WTC11 (cell line): ENCODE data around the gene NUP50. TPM values are rescaled to one million over a fixed set of nuclear protein-coding genes. Genes with fewer than 3 reads are reported as not detected.

ENCODE experiments used
- ATAC-seq: fragments of 200-7000 bp; cut with Tn5 transposase; 2 replicates; pipeline ENCODE4 v1.10.0; 2021; ENCODE audit warnings: mild to moderate bottlenecking, moderate library complexity
- CTCF ChIA-PET: fragments of 300-600 bp; sonication (Branson Sonifier 250); formaldehyde crosslinking; loops from one replicate; lab custom pipeline; 2021; ENCODE audit warnings: antibody characterized with exemption; lab: Charles Lee
- POLR2A ChIA-PET: fragments of 350-600 bp; sonication (Branson Sonifier 250); formaldehyde crosslinking; loops from one replicate; lab custom pipeline; 2021; ENCODE audit warnings: antibody characterized with exemption; lab: Charles Lee
- DNase-seq: peaks from one replicate; pipeline ENCODE4 v3.0.0; 2021; ENCODE audit warnings: low spot score
- H3K27ac Mint-ChIP-seq: 2 replicates; pipeline ENCODE4 v1.8.0; 2021; ENCODE audit warnings: mixed read lengths
- H3K27me3 Mint-ChIP-seq: 2 replicates; pipeline ENCODE4 v1.8.0; 2021; ENCODE audit warnings: low read depth, mild to moderate bottlenecking, moderate library complexity, mixed read lengths
- H3K36me3 Mint-ChIP-seq: 2 replicates; pipeline ENCODE4 v1.8.0; 2021; ENCODE audit warnings: mixed read lengths
- H3K4me1 Mint-ChIP-seq: 2 replicates; pipeline ENCODE4 v1.8.0; 2022; ENCODE audit warnings: mixed read lengths
- H3K4me3 Mint-ChIP-seq: 2 replicates; pipeline ENCODE4 v1.8.0; 2021; ENCODE audit warnings: mild to moderate bottlenecking, moderate library complexity, mixed read lengths
- H3K9me3 Mint-ChIP-seq: 2 replicates; pipeline ENCODE4 v1.8.0; 2021; ENCODE audit warnings: mixed read lengths
- ATF6 ChIP-seq: sonication (generic); formaldehyde crosslinking; IDR thresholded peaks from 2 replicates; pipeline ENCODE4 v1.8.1; 2023; ENCODE audit warnings: mild to moderate bottlenecking, missing genetic modification reagents
- E2F1 ChIP-seq: sonication (generic); formaldehyde crosslinking; IDR thresholded peaks from 2 replicates; pipeline ENCODE4 v1.8.0; 2022; ENCODE audit warnings: mild to moderate bottlenecking, missing genetic modification reagents
- E2F4 ChIP-seq: sonication (generic); formaldehyde crosslinking; IDR thresholded peaks from 2 replicates; pipeline ENCODE4 v1.8.1; 2022; ENCODE audit warnings: low read depth, mild to moderate bottlenecking, moderate library complexity, missing genetic modification reagents, borderline replicate concordance
- EMX1 ChIP-seq: fragments of 250-450 bp; sonication (Bioruptor Pico); IDR thresholded peaks from 2 replicates; pipeline ENCODE4 v1.8.0; 2021; ENCODE audit warnings: mild to moderate bottlenecking
- ERG ChIP-seq: fragments of 250-450 bp; sonication (Bioruptor Pico); IDR thresholded peaks from 2 replicates; pipeline ENCODE4 v1.8.0; 2021; ENCODE audit warnings: mild to moderate bottlenecking
- FOXJ3 ChIP-seq: sonication (generic); formaldehyde crosslinking; IDR thresholded peaks from 2 replicates; pipeline ENCODE4 v1.9.0; 2021; ENCODE audit warnings: missing genetic modification reagents, mild to moderate bottlenecking, borderline replicate concordance
- GABPB1 ChIP-seq: sonication (generic); formaldehyde crosslinking; IDR thresholded peaks from 2 replicates; pipeline ENCODE4 v1.8.1; 2023; ENCODE audit warnings: mild to moderate bottlenecking, missing genetic modification reagents
- GRHL2 ChIP-seq: fragments of 250-450 bp; sonication (Bioruptor Pico); IDR thresholded peaks from 2 replicates; pipeline ENCODE4 v1.8.0; 2022; ENCODE audit warnings: mild to moderate bottlenecking, moderate library complexity; ENCODE audit not compliant: insufficient replicate concordance, severe bottlenecking
- GTF2I ChIP-seq: fragments of 250-450 bp; sonication (Bioruptor Pico); conservative IDR thresholded peaks from 2 replicates; pipeline ENCODE4 v1.4.0; 2021; ENCODE audit warnings: mild to moderate bottlenecking
- KAT7 ChIP-seq: sonication (generic); formaldehyde crosslinking; IDR thresholded peaks from 2 replicates; pipeline ENCODE4 v1.8.1; 2023; ENCODE audit warnings: missing genetic modification reagents, mild to moderate bottlenecking, borderline replicate concordance
- NFE2L1 ChIP-seq: sonication (generic); formaldehyde crosslinking; IDR thresholded peaks from 2 replicates; pipeline ENCODE4 v1.8.1; 2023; ENCODE audit warnings: missing genetic modification reagents
- SOX15 ChIP-seq: fragments of 250-450 bp; sonication (Bioruptor Pico); IDR thresholded peaks from 2 replicates; pipeline ENCODE4 v1.9.0; 2021; ENCODE audit warnings: mild to moderate bottlenecking
- STAT6 ChIP-seq: sonication (generic); formaldehyde crosslinking; conservative IDR thresholded peaks from 2 replicates; pipeline ENCODE4 v1.8.1; 2023; ENCODE audit warnings: mild to moderate bottlenecking, low read depth, missing genetic modification reagents, moderate library complexity
- ZNF263 ChIP-seq: sonication (generic); formaldehyde crosslinking; IDR thresholded peaks from 2 replicates; pipeline ENCODE4 v1.8.1; 2022; ENCODE audit warnings: low read depth, mild to moderate bottlenecking, moderate library complexity, missing genetic modification reagents
- total RNA-seq: library from RNA; stranded (reverse); gene quantifications from 3 replicates; pipeline ENCODE4 v1.2.3, GENCODE V29; 2021
- TF ChIP-seq, protein P1 (sequence below): sonication (generic); formaldehyde crosslinking; IDR thresholded peaks from 2 replicates; pipeline ENCODE4 v1.8.0; 2022; ENCODE audit warnings: mild to moderate bottlenecking, missing genetic modification reagents
- TF ChIP-seq, protein P2 (sequence below): sonication (generic); formaldehyde crosslinking; IDR thresholded peaks from 2 replicates; pipeline ENCODE4 v1.8.0; 2023; ENCODE audit warnings: missing genetic modification reagents, mild to moderate bottlenecking, borderline replicate concordance
- TF ChIP-seq, protein P3 (sequence below): sonication (generic); formaldehyde crosslinking; IDR thresholded peaks from 2 replicates; pipeline ENCODE4 v1.8.1; 2023; ENCODE audit warnings: mild to moderate bottlenecking, missing genetic modification reagents
- TF ChIP-seq, protein P4 (sequence below): sonication (generic); formaldehyde crosslinking; IDR thresholded peaks from 2 replicates; pipeline ENCODE4 v1.8.1; 2022; ENCODE audit warnings: low read depth, missing genetic modification reagents, borderline replicate concordance

Gene NUP50
- total RNA-seq, 1 experiment from 2014 or later: 131 TPM

DNA sequence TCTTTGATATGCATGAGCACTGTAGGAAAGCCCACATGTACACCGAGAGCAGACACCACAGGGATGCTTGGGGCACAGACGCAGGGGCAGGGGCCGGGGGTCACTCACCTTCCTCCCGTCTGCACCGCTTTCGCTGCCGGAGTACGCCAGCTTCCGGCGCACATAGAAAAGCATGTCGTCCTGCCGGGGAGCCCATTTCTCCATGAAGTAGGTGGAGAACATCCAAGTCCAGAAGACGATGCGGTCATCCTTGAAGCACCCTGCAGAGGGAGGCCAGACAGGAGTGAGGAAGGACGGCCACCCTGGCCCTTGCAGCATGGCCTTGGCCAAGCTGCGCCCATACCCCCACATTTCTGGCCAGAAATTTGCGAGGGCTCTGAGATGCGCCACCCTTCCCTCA lies 48.1 kb downstream of the NUP50 start:
- ChIA-PET CTCF (no interaction called here), POLR2A (no interaction called here)
- no peaks in the 10 kb centered on the region for H3K9me3 Mint-ChIP-seq
- peaks cover 25% of the 10 kb centered on the region for H3K4me1 Mint-ChIP-seq
- no peaks in the 10 kb centered on the region for H3K27me3 Mint-ChIP-seq
- no peaks in the 10 kb centered on the region; the same call in 1 of the 2 replicates for H3K36me3 Mint-ChIP-seq
- no peak overlapping the region for H3K27ac Mint-ChIP-seq
- ATAC-seq: no peak
- no peak for DNase-seq
- H3K4me3 Mint-ChIP-seq: no peak overlapping the region
- TF ChIP-seq, protein P1, sequence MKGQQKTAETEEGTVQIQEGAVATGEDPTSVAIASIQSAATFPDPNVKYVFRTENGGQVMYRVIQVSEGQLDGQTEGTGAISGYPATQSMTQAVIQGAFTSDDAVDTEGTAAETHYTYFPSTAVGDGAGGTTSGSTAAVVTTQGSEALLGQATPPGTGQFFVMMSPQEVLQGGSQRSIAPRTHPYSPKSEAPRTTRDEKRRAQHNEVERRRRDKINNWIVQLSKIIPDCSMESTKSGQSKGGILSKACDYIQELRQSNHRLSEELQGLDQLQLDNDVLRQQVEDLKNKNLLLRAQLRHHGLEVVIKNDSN (CRISPR knock-in tag): no peak

DNA sequence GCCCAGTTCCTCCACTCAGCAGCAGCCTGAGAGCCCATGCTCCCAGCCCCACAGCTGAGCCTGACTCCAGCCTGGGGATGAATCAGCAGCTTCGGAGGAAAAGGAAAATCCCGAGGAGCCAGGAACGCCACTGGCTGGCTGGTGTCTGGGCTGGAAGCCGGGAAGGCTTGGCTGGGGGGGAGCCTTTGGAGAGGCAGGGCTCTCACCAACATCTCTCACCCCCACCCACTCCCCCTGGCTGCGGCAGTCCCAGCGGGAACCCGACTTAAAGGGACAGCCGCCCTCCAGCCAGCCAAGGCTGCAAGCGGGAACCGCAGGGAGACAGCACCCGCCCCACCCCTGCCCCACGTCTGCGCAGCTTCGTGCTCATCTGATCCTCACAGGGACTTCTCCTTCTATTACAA lies 48.6 kb downstream of the NUP50 start:
- H3K36me3 Mint-ChIP-seq: no peaks in the 10 kb centered on the region; the same call in 1 of the 2 replicates
- no peaks in the 10 kb centered on the region for H3K9me3 Mint-ChIP-seq
- CTCF ChIA-PET: no interaction called here
- DNase-seq (no peak), ATAC-seq (no peak; the same call in 1 of the 2 replicates)
- H3K4me1 Mint-ChIP-seq: peaks cover 25% of the 10 kb centered on the region
- POLR2A ChIA-PET: no interaction called here
- no peaks in the 10 kb centered on the region for H3K27me3 Mint-ChIP-seq
- H3K27ac Mint-ChIP-seq: no peak overlapping the region
- no peak overlapping the region for H3K4me3 Mint-ChIP-seq
- TF ChIP-seq ERG (no peak), GRHL2 (CRISPR knock-in tag) (no peak), ATF6 (CRISPR knock-in tag) (no peak), SOX15 (CRISPR knock-in tag) (no peak), STAT6 (no peak), FOXJ3 (CRISPR knock-in tag) (no peak), GABPB1 (CRISPR knock-in tag) (no peak), E2F4 (CRISPR knock-in tag) (no peak), NFE2L1 (CRISPR knock-in tag) (no peak), GTF2I (no peak), ZNF263 (CRISPR knock-in tag) (no peak), KAT7 (CRISPR knock-in tag) (no peak), E2F1 (CRISPR knock-in tag) (no peak), EMX1 (CRISPR knock-in tag) (no peak)
- TF ChIP-seq, protein P2, sequence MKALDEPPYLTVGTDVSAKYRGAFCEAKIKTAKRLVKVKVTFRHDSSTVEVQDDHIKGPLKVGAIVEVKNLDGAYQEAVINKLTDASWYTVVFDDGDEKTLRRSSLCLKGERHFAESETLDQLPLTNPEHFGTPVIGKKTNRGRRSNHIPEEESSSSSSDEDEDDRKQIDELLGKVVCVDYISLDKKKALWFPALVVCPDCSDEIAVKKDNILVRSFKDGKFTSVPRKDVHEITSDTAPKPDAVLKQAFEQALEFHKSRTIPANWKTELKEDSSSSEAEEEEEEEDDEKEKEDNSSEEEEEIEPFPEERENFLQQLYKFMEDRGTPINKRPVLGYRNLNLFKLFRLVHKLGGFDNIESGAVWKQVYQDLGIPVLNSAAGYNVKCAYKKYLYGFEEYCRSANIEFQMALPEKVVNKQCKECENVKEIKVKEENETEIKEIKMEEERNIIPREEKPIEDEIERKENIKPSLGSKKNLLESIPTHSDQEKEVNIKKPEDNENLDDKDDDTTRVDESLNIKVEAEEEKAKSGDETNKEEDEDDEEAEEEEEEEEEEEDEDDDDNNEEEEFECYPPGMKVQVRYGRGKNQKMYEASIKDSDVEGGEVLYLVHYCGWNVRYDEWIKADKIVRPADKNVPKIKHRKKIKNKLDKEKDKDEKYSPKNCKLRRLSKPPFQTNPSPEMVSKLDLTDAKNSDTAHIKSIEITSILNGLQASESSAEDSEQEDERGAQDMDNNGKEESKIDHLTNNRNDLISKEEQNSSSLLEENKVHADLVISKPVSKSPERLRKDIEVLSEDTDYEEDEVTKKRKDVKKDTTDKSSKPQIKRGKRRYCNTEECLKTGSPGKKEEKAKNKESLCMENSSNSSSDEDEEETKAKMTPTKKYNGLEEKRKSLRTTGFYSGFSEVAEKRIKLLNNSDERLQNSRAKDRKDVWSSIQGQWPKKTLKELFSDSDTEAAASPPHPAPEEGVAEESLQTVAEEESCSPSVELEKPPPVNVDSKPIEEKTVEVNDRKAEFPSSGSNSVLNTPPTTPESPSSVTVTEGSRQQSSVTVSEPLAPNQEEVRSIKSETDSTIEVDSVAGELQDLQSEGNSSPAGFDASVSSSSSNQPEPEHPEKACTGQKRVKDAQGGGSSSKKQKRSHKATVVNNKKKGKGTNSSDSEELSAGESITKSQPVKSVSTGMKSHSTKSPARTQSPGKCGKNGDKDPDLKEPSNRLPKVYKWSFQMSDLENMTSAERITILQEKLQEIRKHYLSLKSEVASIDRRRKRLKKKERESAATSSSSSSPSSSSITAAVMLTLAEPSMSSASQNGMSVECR (CRISPR knock-in tag): no peak
- TF ChIP-seq, protein P3, sequence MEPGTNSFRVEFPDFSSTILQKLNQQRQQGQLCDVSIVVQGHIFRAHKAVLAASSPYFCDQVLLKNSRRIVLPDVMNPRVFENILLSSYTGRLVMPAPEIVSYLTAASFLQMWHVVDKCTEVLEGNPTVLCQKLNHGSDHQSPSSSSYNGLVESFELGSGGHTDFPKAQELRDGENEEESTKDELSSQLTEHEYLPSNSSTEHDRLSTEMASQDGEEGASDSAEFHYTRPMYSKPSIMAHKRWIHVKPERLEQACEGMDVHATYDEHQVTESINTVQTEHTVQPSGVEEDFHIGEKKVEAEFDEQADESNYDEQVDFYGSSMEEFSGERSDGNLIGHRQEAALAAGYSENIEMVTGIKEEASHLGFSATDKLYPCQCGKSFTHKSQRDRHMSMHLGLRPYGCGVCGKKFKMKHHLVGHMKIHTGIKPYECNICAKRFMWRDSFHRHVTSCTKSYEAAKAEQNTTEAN (CRISPR knock-in tag): no peak
- TF ChIP-seq, protein P4, sequence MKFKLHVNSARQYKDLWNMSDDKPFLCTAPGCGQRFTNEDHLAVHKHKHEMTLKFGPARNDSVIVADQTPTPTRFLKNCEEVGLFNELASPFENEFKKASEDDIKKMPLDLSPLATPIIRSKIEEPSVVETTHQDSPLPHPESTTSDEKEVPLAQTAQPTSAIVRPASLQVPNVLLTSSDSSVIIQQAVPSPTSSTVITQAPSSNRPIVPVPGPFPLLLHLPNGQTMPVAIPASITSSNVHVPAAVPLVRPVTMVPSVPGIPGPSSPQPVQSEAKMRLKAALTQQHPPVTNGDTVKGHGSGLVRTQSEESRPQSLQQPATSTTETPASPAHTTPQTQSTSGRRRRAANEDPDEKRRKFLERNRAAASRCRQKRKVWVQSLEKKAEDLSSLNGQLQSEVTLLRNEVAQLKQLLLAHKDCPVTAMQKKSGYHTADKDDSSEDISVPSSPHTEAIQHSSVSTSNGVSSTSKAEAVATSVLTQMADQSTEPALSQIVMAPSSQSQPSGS (CRISPR knock-in tag): no peak
